ENCODE measurements around the gene CCDC85A.

- TF ChIP-seq ZC3H10 (CRISPR knock-in tag; IDR thresholded peaks at IDR 0.05) (no peak), CSRNP3 (CRISPR knock-in tag; IDR thresholded peaks at IDR 0.05) (no peak), GLIS3 (CRISPR knock-in tag; IDR thresholded peaks at IDR 0.05) (no peak), POU6F1 (CRISPR knock-in tag; IDR thresholded peaks at IDR 0.05; ENCODE audit: borderline replicate concordance, low read depth) (no peak), TSHZ2 (CRISPR knock-in tag; IDR thresholded peaks at IDR 0.05) (no peak), BACH2 (CRISPR knock-in tag; IDR thresholded peaks at IDR 0.05; ENCODE audit: borderline replicate concordance) (no peak), ZFP3 (CRISPR knock-in tag; IDR thresholded peaks at IDR 0.05) (no peak), ISL1 (CRISPR knock-in tag; IDR thresholded peaks at IDR 0.05) (no peak), CSDC2 (CRISPR knock-in tag; IDR thresholded peaks at IDR 0.05) (no peak), ZFP30 (CRISPR knock-in tag; IDR thresholded peaks at IDR 0.05) (no peak), ARNTL (CRISPR knock-in tag; IDR thresholded peaks at IDR 0.05; ENCODE audit: borderline replicate concordance, low read depth) (no peak), SNAI2 (CRISPR knock-in tag; IDR thresholded peaks at IDR 0.05) (no peak), ESRRG (CRISPR knock-in tag; IDR thresholded peaks at IDR 0.05) (no peak)
Measured at GRCh38 chr2:56248965-56249742, 65.4 kb downstream of the CCDC85A start.

Measured in SK-N-SH treated with all-trans-retinoic acid at 6 μM for 48 hours (cell line).